ENCODE data around the gene CREBBP.

DNA sequence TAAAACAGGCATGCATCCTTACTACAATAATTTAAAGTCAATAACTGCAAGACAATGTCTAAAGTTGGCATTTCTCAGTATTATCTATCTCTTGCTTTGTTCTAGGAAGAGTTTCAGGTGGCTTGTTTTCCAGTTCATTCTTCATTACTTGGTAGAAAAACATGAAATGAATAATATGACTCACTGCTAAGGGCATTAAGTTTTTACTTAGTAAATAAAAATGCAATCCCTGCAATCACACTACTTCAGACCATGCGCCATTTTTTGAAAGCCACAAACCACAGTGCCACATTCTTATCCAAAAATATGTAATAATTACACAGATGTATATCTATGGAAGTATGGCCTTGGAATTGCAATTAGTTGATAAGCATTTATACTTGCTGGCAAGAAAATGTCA lies 55.4 kb downstream of the CREBBP start:
- TF ChIP-seq POLR2A (IDR thresholded peaks at IDR 0.05; ENCODE audit: low read length) (no peak), GATA1 (IDR thresholded peaks at IDR 0.05; ENCODE audit: low read depth, low read length) (no peak)

Measured in erythroblast (primary cell).